GM23338 (cell line): ENCODE data around the gene DOCK10. TPM values are rescaled to one million over a fixed set of nuclear protein-coding genes. Genes with fewer than 3 reads are reported as not detected.

Experiments used
- ATAC-seq: fragments of 200-7000 bp; cut with Tn5 transposase; 3 replicates; pipeline ENCODE4 v1.9.1; 2020
- DNase-seq: peaks from one replicate; pipeline ENCODE4 v3.0.0-alpha.2; 2015; ENCODE audit warnings: low spot score
- H2AFZ ChIP-seq: fragments of 200-600 bp; sonication (generic); 2 replicates; pipeline ENCODE4 v1.8.0; 2016; ENCODE audit warnings: antibody characterized with exemption, mild to moderate bottlenecking, moderate library complexity
- H3F3A ChIP-seq: fragments of 200-600 bp; sonication (generic); replicated peaks from 2 replicates; pipeline ENCODE4 v1.8.0; 2017; ENCODE audit warnings: antibody characterized with exemption, mixed run types, low read depth
- H3K27ac ChIP-seq: fragments of 200-600 bp; sonication (generic); 2 replicates; pipeline ENCODE4 v1.6.1; 2016; ENCODE audit warnings: low read depth
- H3K27me3 ChIP-seq: fragments of 200-600 bp; sonication (generic); 2 replicates; pipeline ENCODE4 v1.8.0; 2016; ENCODE audit warnings: mild to moderate bottlenecking, mixed run types, moderate library complexity; ENCODE audit not compliant: insufficient read depth
- H3K36me3 ChIP-seq: fragments of 200-600 bp; sonication (generic); 2 replicates; pipeline ENCODE4 v1.8.0; 2016; ENCODE audit warnings: mild to moderate bottlenecking; ENCODE audit not compliant: insufficient read depth
- H3K4me1 ChIP-seq: fragments of 200-600 bp; sonication (generic); 2 replicates; pipeline ENCODE4 v1.8.0; 2016; ENCODE audit warnings: mild to moderate bottlenecking, moderate library complexity; ENCODE audit not compliant: insufficient read depth
- H3K4me2 ChIP-seq: fragments of 200-600 bp; sonication (generic); 2 replicates; pipeline ENCODE4 v1.7.1; 2017; ENCODE audit warnings: mixed run types
- H3K4me3 ChIP-seq: fragments of 200-600 bp; sonication (generic); 2 replicates; pipeline ENCODE4 v1.6.1; 2016; ENCODE audit warnings: mixed run types
- H3K79me2 ChIP-seq: fragments of 200-600 bp; sonication (generic); replicated peaks from 2 replicates; pipeline ENCODE4 v1.8.0; 2017; ENCODE audit warnings: mild to moderate bottlenecking; ENCODE audit not compliant: insufficient read depth
- H3K9me2 ChIP-seq: fragments of 200-600 bp; sonication (generic); 2 replicates; pipeline ENCODE4 v1.8.0; 2017; ENCODE audit not compliant: insufficient read depth
- H4K20me1 ChIP-seq: fragments of 200-600 bp; sonication (generic); replicated peaks from 2 replicates; pipeline ENCODE4 v1.8.0; 2017; ENCODE audit warnings: mild to moderate bottlenecking; ENCODE audit not compliant: insufficient read depth
- H3K27ac Mint-ChIP-seq: 2 replicates; pipeline ENCODE4 v1.8.0; 2020; ENCODE audit warnings: inconsistent platforms, mild to moderate bottlenecking, moderate library complexity, mixed read lengths
- H3K27me3 Mint-ChIP-seq: 3 replicates; pipeline ENCODE4 v1.8.0; 2022; ENCODE audit warnings: low read depth, mild to moderate bottlenecking, moderate library complexity, mixed read lengths, inconsistent platforms; ENCODE audit not compliant: insufficient read depth, poor library complexity
- H3K36me3 Mint-ChIP-seq: 3 replicates; pipeline ENCODE4 v1.8.0; 2021; ENCODE audit warnings: low read depth, mild to moderate bottlenecking, inconsistent platforms, moderate library complexity, mixed read lengths
- H3K4me1 Mint-ChIP-seq: 3 replicates; pipeline ENCODE4 v1.8.0; 2020; ENCODE audit warnings: mild to moderate bottlenecking, inconsistent platforms, mixed read lengths
- H3K4me3 Mint-ChIP-seq: 3 replicates; pipeline ENCODE4 v1.8.0; 2021; ENCODE audit warnings: moderate library complexity, mild to moderate bottlenecking, inconsistent platforms, mixed read lengths
- H3K9me3 Mint-ChIP-seq: 3 replicates; pipeline ENCODE4 v1.8.0; 2020; ENCODE audit warnings: moderate library complexity, mild to moderate bottlenecking, inconsistent platforms, mixed read lengths
- CREB1 ChIP-seq: fragments of 250-450 bp; sonication (Bioruptor Pico); IDR thresholded peaks from 2 replicates; pipeline ENCODE4 v1.5.0; 2020; ENCODE audit warnings: low read depth, mild to moderate bottlenecking, moderate library complexity
- CTCF ChIP-seq, 2 experiments: fragments of 200-600 bp in 1 of 2; sonication (generic) in 1 of 2; conservative IDR thresholded peaks; 2 replicates each; pipeline versions ENCODE4 v1.5.1 to v1.6.1; 2016 to 2017; ENCODE audit warnings: antibody characterized with exemption in 2 of 2, low read depth in 2 of 2, mild to moderate bottlenecking in 2 of 2, moderate library complexity in 1 of 2
- ETS1 ChIP-seq: IDR thresholded peaks from 2 replicates; pipeline ENCODE4 v1.6.1; 2016; ENCODE audit warnings: antibody characterized with exemption
- EZH2 ChIP-seq: fragments of 200-600 bp; sonication (generic); IDR thresholded peaks from one replicate; pipeline ENCODE4 v1.8.0; 2017; ENCODE audit warnings: antibody characterized with exemption, mild to moderate bottlenecking, low read depth; ENCODE audit not compliant: unreplicated experiment
- EZH2phosphoT487 ChIP-seq: fragments of 200-600 bp; sonication (generic); IDR thresholded peaks from one replicate; pipeline ENCODE4 v1.8.1; 2018; ENCODE audit warnings: antibody characterized with exemption; ENCODE audit not compliant: unreplicated experiment
- JUNB ChIP-seq: IDR thresholded peaks from one replicate; pipeline ENCODE4 v1.6.1; 2016; ENCODE audit warnings: antibody characterized with exemption; ENCODE audit not compliant: unreplicated experiment
- NANOG ChIP-seq: IDR thresholded peaks from 2 replicates; pipeline ENCODE4 v1.6.1; 2016; ENCODE audit warnings: antibody characterized with exemption, borderline replicate concordance
- POLR2AphosphoS5 ChIP-seq: IDR thresholded peaks from 2 replicates; pipeline ENCODE4 v1.6.1; 2016; ENCODE audit warnings: antibody characterized with exemption, low read depth
- STAT1 ChIP-seq: IDR thresholded peaks from one replicate; pipeline ENCODE4 v1.6.1; 2016; ENCODE audit warnings: antibody characterized with exemption; ENCODE audit not compliant: unreplicated experiment
- ZNF114 ChIP-seq: fragments of 250-450 bp; sonication (Bioruptor Pico); IDR thresholded peaks from 2 replicates; pipeline ENCODE4 v1.5.0; 2020; ENCODE audit warnings: mild to moderate bottlenecking, moderate library complexity
- ZNF331 ChIP-seq: fragments of 250-450 bp; sonication (Bioruptor Pico); IDR thresholded peaks from 2 replicates; pipeline ENCODE4 v1.5.0; 2020; ENCODE audit warnings: low read depth, mild to moderate bottlenecking, moderate library complexity
- ZNF462 ChIP-seq: fragments of 250-450 bp; sonication (Bioruptor Pico); IDR thresholded peaks from 2 replicates; pipeline ENCODE4 v1.5.0; 2020; ENCODE audit warnings: mild to moderate bottlenecking, moderate library complexity
- polyA plus RNA-seq: library from polyadenylated mRNA; unstranded; fragments of >200 nt; fragmentation: Nextera tagmentation; extraction: Ambion mirVana; gene quantifications from 2 replicates; pipeline ENCODE4 v1.2.1, GENCODE V29; 2016
- total RNA-seq: library from RNA; depleted of rRNA; stranded (reverse); fragments of >200 nt; shearing (Covaris generic); gene quantifications from 2 replicates; pipeline ENCODE4 v1.2.3, GENCODE V29; 2014
- TF ChIP-seq, protein P1 (sequence below): IDR thresholded peaks from one replicate; pipeline ENCODE4 v1.6.1; 2018; ENCODE audit warnings: antibody characterized with exemption; ENCODE audit not compliant: unreplicated experiment

The DOCK10 gene
- total and polyA plus RNA-seq, 2 experiments from 2014 or later, result 1.0 to 1.7 TPM

DNA sequence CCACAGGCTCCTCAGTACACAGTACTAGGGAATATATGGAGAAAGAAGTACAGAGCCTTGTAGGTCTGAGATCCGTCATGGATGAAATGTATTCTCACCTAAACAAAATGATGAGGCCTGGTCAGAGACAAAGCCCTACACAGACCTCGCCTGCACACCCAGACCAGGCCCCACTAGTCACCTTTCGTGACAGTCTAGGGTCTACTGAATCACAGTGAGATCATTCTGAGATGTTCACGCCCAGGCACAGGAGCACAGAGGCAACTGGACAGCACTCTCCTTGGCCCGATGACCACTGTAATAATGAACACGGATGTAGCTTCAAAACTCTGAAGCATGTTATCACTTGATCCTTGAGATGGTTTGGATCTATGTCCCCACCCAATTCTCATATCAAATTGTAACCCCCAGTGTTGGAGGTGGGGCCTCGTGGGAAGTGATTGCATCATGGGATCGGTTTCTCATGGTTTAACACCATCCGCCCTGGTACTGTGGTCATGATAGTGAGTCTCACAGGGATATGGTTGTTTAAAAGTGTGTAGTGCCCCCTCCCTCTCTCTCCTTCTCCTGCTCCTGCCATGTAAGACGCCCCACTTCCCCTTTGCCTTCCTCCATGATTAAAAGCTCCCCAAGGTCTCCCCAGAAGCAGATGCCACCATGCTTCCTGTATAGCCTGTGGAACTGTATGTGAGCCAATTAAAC, 15.1 kb downstream of the DOCK10 start:
- no peak overlapping the region for H3K4me2 ChIP-seq
- Mint-ChIP-seq H3K27me3 (peaks cover 2% of the 10 kb centered on the region), H3K36me3 (no peaks in the 10 kb centered on the region), H3K27ac (no peak overlapping the region), H3K4me3 (no peak overlapping the region), H3K9me3 (no peaks in the 10 kb centered on the region), H3K4me1 (peaks cover 2% of the 10 kb centered on the region; the same call in 1 of the 3 replicates)
- H3K4me1 ChIP-seq, result 0 out of 2 replicates have a peak, but pooled peaks cover 6% of the 10 kb centered on the region
- H3K4me3 ChIP-seq, result no peak overlapping the region
- H3K27ac ChIP-seq, result no peak overlapping the region
- DNase-seq (no peak), ATAC-seq (no peak)
- no peaks in the 10 kb centered on the region for H3K27me3 ChIP-seq
- no peak overlapping the region for H2AFZ ChIP-seq
- no peaks in the 10 kb centered on the region for H4K20me1 ChIP-seq
- H3K36me3 ChIP-seq, result no peaks in the 10 kb centered on the region
- TF ChIP-seq STAT1 (no peak), ZNF462 (CRISPR knock-in tag) (no peak), CREB1 (CRISPR knock-in tag) (no peak), NANOG (no peak), EZH2 (no peak), CTCF (conservative IDR thresholded peaks at IDR 0.05; ENCODE audit: low read depth in 2 of 2) (no peak), POLR2AphosphoS5 (no peak), EZH2phosphoT487 (no peak), JUNB (no peak), ETS1 (no peak), ZNF331 (CRISPR knock-in tag) (no peak), ZNF114 (CRISPR knock-in tag) (no peak)
- TF ChIP-seq, protein P1, sequence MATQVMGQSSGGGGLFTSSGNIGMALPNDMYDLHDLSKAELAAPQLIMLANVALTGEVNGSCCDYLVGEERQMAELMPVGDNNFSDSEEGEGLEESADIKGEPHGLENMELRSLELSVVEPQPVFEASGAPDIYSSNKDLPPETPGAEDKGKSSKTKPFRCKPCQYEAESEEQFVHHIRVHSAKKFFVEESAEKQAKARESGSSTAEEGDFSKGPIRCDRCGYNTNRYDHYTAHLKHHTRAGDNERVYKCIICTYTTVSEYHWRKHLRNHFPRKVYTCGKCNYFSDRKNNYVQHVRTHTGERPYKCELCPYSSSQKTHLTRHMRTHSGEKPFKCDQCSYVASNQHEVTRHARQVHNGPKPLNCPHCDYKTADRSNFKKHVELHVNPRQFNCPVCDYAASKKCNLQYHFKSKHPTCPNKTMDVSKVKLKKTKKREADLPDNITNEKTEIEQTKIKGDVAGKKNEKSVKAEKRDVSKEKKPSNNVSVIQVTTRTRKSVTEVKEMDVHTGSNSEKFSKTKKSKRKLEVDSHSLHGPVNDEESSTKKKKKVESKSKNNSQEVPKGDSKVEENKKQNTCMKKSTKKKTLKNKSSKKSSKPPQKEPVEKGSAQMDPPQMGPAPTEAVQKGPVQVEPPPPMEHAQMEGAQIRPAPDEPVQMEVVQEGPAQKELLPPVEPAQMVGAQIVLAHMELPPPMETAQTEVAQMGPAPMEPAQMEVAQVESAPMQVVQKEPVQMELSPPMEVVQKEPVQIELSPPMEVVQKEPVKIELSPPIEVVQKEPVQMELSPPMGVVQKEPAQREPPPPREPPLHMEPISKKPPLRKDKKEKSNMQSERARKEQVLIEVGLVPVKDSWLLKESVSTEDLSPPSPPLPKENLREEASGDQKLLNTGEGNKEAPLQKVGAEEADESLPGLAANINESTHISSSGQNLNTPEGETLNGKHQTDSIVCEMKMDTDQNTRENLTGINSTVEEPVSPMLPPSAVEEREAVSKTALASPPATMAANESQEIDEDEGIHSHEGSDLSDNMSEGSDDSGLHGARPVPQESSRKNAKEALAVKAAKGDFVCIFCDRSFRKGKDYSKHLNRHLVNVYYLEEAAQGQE, result no peak
- H3K9me2 ChIP-seq, result no peaks in the 10 kb centered on the region; the same call in 1 of the 2 replicates
- H3F3A ChIP-seq, result no peaks in the 10 kb centered on the region
- H3K79me2 ChIP-seq, result no peaks in the 10 kb centered on the region
